IPS-18c (cell line): Measurements from ENCODE around the gene IKZF3.
"Not testable (repeated sequence)": the region's sequence is repeated elsewhere in the genome, so short reads cannot be mapped to it uniquely, and the experiment has no call there.

Experiments
- H3K4me3 ChIP-seq: 2 replicates; pipeline ENCODE4 v1.7.0; 2013; ENCODE audit warnings: low read depth, mild to moderate bottlenecking, low read length, moderate library complexity; ENCODE audit not compliant: insufficient read depth
- H3K9me3 ChIP-seq: one replicate; pipeline ENCODE4 v1.6.1; 2013; ENCODE audit warnings: mild to moderate bottlenecking, low read length, moderate library complexity; ENCODE audit not compliant: control insufficient read depth, insufficient read depth

The IKZF3 gene

DNA sequence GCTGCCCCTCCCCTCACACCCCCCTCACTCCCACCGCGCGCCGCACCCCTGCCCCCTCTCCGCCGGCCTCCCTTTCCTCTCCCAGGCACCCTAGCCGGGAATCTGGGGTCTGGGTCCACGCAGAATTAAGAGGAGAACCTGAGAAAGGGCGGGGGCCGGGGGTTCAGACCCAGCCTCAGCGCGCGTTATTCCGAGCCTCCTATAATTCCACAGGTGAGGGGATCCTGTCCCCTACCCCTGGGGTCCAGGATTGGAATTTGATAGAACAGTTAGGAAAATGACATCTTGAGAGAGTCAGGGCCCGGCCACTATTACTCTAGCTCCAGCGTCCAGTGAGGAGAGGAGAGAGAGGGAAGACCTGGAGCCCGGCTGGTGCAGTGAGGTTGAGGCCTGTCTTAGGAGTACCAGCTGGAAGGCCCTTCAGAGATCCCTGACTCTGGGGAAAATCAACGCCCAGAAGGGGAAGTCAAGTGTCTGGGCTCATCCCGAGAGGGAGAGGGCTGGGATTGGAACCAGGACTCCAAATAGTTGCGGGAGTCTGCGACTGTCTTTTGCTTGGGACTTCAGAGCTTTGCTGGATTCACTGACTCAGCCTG lies 109.1 kb downstream of the IKZF3 start:
- Histone ChIP-seq H3K4me3 (peak overlapping the region; percentile 74), H3K9me3 (no peaks in the 10 kb centered on the region)

DNA sequence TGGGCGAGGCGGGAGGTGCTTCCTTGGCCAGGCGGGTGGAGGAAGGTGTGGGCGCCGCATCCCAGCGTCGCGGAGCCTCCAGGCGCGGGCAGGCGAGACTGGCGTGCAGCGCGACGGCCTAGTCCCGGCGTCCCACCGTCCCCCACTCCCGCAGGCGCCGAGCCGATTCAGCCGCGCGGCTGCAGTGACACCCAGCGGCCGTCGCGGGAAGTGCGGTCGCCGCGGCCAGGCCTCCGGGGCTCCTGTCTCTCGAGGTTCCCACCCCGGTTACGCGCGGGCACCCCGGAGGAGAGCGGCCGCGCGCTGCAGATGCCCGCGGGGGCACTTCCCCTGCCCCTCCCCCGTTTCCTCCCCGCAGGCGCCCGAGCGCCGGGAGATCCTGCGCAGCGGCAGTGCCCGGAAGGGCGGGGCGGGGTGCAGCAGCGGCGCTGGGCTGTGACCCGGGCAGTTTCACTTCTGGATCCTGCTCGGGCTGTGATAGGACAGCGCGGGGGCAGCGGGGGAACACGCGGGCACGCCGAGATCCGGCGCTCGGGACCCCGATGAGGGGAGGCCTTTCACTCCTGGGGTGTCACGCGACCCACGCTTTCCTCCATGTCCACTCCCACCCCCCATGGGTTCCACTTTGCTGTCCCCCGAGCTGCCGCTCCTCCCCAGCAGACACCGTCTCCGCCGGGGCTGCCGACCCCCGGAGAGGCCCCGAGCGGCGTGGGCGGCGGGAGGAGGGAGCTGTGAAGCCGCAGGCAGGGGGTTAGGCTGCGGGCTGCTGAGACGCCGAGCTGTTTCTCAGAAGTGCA lies 109.8 kb downstream of the IKZF3 start:
- Histone ChIP-seq H3K4me3 (peak overlapping the region; percentile 74), H3K9me3 (no peaks in the 10 kb centered on the region)

DNA sequence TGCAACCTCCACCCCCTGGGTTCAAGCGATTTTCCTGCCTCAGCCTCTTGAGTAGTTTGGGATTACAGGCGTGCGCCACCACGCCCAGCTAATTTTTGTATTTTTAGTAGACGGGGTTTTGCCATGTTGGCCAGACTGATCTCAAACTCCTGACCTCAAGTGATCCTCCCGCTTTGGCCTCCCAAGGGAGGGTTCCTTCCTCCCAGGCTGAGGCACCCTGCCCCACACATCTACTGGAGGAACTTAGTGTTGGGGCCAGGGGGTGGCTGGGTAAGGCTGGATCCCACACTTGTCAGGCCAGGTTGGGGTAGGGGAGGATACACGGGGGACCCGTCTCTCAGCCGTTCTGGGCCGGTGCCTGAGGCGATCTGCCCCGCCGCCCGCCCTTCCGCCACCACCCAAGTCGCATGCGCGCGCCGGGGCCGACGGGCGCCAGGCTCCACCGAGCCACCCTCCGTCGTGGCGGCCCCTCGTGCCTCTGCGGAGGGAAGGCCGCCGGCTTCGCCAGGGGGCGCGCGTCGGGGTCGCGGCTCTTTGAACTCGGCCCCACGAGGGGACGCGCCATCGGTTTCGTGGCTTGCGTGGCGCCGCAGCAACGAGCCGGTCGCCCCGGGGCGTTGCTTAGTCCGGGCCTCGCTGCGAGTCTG lies 110.5 kb downstream of the IKZF3 start:
- H3K9me3 ChIP-seq: no peaks in the 10 kb centered on the region
- peak overlapping the region; percentile 74 for H3K4me3 ChIP-seq

DNA sequence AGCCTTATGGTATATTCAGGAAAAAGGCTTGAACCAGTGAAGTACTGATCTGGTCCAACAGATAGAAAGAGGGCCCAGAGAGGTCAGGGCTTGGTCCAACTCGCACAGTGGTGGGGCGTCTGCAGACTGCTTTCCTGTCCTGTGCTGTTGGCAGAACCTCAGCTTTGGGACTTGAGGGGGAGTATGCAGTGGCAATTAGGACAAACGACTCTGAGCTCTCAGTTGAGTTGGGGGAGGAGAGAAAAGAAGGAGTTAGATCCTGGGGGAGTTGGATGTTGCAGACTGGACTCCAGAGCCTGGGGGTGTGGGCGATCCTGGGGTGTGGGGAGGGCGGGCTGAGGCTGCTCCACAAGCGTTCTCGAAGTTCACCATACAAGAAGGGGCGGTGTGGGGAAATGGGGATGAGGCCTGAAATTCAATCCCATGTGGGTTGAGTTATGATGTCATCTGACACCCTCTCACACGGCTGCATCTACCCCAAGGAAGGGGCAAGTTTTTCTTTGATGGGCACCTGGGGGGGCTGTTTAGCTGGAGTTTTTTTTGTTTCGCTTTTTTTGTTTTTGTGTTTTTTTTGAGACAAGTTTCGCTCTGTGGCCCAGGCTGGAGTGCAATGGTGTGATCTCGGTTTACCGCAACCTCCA lies 111.8 kb downstream of the IKZF3 start:
- Histone ChIP-seq H3K4me3 (no peak overlapping the region), H3K9me3 (no peaks in the 10 kb centered on the region)

DNA sequence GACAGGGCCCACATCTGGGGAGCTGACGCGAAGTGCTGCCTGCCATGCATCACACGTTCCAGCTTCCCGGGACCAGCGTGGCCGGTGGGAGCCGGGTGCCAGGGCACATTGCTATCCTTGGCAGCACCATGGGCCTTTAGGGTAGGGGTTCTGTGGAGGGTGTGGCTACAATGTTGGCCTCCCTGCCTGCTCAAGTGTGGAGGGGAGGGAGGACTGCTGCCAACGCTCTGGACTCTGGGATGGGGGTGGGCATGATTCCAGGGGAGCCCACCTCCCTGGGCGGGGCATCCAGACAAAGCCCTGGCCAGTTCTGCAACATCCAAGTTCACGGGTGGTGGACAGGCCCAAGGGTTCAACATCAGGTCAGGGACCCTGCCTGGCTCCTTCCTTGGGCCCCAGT lies 112.5 kb downstream of the IKZF3 start:
- Histone ChIP-seq H3K9me3 (no peaks in the 10 kb centered on the region), H3K4me3 (no peak overlapping the region)

DNA sequence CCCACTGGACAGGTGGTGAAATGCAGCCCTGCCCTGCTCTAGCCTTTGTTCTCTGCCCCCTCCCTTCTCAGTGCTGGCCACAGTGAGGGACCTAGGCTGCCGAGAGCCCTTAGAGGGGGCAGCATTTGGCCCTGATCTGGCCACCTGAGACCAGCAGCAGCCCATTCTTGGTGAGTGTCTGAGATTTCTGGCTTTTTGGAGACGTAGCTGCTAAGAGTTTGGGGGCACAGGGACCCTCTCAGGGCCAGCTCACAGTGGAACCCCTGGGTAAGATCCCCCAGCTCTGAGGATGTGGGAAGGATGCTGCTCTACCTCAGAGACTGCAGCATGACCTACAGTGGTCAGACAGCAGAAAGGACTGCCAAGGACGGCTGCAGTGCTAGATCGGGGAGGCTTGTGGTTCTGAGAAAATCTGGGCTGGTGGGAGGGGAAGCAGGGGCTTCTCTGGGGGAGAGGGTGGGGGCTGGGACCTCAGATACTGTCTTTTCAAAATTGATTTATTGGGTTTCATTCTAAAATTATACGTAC lies 113.0 kb downstream of the IKZF3 start:
- Histone ChIP-seq H3K9me3 (no peaks in the 10 kb centered on the region), H3K4me3 (no peak overlapping the region)

DNA sequence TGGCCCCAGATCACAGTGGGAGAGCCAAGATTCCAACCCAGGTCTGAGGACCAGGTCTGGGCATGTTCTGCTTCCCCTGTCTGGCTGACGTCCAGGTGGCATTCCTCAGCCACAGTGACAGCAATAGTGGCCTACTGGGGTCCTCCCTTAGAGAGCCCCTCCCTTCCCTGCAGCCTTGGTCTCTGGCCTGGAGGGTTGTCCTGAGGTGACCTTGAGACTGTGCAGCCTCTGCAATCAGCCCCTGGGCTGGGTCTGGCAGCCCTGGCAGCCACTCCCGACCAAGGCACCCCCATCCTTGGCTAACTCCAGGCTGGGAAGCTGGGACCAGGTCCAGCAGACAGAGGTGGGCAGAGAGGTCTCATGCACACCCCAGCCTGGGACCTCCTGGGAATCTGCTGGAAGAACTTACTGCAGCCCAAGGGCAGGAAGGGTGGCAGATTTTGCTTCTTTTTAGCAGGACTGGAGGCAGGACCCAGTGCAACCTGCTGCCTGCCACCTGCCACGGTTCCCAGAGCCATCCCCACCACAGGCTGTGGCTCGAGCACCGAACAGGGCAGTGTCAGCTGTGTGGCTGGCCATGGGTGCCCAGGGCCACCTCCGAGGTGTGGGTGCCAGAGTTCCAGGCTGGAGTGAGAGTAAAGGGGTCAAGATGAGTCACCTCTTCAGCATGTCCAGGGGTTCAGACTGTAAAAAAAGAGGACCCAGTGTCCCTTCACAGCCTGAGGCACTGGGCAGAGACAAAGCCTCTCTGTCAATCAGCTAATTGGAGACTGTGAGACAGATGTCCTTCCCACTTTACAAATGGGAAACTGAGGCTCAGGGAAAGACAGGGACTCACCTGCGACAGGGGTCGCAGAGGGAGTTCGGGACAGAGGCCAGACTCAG lies 113.7 kb downstream of the IKZF3 start:
- 0 out of 2 replicates have a peak overlapping the region, but pooled peaks have one; percentile 1 for H3K4me3 ChIP-seq
- no peaks in the 10 kb centered on the region for H3K9me3 ChIP-seq

DNA sequence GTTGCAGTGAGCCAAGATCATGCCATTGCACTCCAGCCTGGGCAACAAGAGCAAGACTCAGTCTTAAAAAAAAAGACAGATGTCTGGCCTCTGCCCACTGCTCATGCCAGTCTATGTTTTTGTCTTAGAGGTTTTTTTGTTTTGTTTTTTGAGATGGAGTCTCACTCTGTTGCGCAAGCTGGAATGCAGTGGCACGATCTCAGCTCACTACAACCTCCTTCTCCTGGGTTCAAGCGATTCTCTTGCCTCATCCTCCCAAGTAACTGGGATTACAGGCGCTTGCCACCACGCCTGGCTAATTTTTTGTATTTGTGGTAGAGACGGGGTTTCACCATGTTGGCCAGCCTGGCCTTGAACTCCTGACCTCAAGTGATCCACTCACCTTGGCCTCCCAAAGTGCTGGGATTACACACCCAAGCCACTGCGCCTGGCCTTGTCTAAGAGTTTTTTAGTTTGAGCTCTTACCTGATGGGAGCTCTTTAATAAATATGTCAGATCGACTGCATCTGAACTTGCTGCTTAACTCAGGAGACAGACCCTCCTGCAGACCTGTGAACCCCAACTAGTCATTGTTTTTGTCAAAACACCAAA lies 115.6 kb downstream of the IKZF3 start:
- not testable (repeated sequence) for H3K9me3 ChIP-seq

DNA sequence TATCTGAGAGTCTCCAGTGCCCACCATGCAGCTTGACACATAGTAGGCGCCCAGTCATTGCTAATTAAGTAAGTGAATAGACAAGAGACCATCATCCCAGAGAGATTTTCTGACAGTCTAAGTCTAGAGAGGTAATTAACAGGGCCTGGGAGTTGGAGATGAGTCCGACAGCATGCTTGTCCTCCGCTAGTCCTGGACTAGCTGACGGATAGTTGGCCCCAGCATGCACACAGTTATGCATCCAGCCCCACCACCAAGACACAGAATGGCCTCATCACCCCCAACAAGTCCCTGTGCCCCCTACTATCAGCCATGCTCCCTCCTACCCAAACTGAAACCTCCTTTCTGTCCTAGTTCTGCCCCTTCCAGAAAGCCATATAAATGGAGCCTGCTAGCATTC lies 116.4 kb downstream of the IKZF3 start:
- Histone ChIP-seq H3K9me3 (no peaks in the 10 kb centered on the region), H3K4me3 (no peak overlapping the region)

More for the DNA sequence above, 115.6 kb downstream of the IKZF3 start:
- not testable (repeated sequence) for H3K4me3 ChIP-seq

DNA sequence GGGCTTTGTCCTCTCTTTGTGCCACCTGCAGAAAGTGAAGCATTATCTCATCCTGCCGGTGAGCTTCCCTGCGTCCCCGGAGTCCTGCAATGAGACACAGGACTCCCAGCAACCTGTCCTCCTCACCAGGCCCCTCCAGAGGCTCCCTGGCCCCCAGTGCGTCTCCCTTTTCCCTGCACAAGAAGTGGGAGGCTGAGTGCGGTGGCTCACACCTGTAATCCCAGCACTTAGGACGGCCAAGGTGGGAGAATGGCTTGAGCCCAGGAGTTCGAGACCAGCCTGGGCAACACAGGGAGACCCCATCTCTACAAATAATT lies 118.0 kb downstream of the IKZF3 start:
- no peak overlapping the region for H3K4me3 ChIP-seq
- H3K9me3 ChIP-seq: no peaks in the 10 kb centered on the region

DNA sequence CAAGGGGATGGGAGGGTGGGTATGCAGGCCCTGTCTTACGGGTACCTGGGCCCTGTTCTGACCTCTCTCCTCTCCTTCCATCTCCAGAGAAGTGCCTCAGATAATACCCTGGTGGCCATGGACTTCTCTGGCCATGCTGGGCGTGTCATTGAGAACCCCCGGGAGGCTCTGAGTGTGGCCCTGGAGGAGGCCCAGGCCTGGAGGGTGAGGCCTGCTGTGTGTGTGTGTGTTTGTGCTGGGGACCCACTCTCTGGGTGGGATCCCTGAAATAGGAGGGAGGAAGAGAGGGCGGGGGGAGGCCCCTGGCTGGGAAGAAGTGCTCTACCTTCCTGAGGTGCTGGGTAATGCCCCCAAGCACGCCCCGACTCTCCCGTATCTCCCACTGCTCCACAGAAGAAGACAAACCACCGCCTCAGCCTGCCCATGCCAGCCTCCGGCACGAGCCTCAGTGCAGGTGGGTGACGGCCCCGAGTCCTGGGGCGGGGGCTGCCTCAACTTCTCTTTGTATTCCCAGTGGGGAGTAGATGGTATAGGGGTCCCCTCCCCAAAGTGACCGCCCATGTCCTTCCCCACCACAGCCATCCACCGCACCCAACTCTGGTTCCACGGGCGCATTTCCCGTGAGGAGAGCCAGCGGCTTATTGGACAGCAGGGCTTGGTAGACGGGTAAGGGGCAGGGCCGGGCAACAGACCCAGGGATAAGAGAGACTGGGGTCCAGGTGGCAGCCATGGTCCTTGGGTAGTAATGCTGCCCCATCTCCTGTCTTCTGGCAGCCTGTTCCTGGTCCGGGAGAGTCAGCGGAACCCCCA lies 118.6 kb downstream of the IKZF3 start:
- Histone ChIP-seq H3K4me3 (no peak overlapping the region), H3K9me3 (no peaks in the 10 kb centered on the region)

DNA sequence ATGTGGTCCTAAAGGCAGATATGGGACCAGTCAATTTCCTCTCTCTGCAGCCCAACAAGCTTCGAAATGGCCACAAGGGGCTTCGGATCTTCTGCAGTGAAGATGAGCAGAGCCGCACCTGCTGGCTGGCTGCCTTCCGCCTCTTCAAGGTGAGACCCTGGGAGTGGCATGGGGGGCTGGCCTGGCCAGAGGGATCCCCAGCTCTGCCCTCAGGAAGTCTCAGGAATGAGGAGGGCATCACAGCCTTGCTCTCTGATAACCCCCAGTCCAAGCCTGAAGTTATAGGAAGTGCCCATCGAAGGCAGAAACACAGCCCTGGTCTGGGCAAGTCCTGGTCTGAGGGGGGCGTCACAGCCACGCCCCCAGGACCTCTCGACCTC lies 119.3 kb downstream of the IKZF3 start:
- Histone ChIP-seq H3K4me3 (no peak overlapping the region), H3K9me3 (no peaks in the 10 kb centered on the region)

DNA sequence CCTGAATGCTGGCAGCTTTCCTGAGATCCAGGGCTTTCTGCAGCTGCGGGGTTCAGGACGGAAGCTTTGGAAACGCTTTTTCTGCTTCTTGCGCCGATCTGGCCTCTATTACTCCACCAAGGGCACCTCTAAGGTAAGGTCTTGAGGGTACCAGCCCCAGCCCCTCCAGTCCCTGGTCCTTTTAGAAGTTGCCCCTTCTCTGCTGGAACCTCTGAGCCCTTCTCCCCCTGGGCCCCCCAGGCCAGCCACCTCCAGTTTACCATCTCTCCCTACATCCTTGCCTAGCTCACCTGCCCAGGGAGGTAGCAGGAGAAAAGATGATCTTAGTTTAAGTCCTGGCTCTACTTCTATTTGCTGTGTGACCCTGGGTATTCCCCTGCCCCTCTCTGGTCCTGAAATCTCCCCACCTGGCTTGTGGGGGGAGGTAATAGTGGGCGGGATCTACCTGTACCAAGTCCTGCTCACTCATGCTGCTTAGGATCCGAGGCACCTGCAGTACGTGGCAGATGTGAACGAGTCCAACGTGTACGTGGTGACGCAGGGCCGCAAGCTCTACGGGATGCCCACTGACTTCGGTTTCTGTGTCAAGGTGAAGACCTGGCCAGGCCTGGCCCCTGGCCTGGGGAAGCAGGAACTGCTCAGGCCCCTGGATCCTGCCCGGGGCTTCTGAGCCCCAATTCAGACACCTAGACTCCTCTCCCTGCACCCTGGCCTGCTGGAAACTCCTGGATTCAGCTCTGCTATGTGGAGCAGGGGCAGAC lies 119.9 kb downstream of the IKZF3 start:
- Histone ChIP-seq H3K9me3 (no peaks in the 10 kb centered on the region), H3K4me3 (no peak overlapping the region)

DNA sequence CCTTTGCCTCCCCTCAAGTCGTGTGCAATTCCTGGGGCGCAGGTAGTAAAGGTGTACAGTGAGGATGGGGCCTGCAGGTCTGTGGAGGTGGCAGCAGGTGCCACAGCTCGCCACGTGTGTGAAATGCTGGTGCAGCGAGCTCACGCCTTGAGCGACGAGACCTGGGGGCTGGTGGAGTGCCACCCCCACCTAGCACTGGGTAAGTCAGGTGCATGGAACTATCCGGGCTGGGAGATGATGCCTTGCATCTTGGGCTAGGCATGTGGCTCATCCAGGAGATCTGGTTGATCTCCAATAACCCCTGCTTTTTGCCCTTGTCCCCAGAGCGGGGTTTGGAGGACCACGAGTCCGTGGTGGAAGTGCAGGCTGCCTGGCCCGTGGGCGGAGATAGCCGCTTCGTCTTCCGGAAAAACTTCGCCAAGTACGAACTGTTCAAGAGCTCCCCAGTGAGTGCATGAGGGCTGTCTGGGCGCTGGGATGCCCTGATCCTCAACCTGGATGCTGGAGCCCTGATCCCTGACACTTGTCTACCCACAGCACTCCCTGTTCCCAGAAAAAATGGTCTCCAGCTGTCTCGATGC lies 121.2 kb downstream of the IKZF3 start:
- Histone ChIP-seq H3K9me3 (no peaks in the 10 kb centered on the region), H3K4me3 (no peak overlapping the region)
